ENCODE data around the gene FBXO40.

- TF ChIP-seq CTCF (IDR thresholded peaks at IDR 0.05; ENCODE audit: borderline replicate concordance, extremely low read depth, low read length, poor library complexity, severe bottlenecking), result peak; percentile 15
- TF ChIP-seq EZH2 (IDR thresholded peaks at IDR 0.05; ENCODE audit: borderline replicate concordance, low read depth, low read length, severe bottlenecking), result no peak
Measured at GRCh38 chr3:121660356-121661171, 67.4 kb downstream of the FBXO40 start, which contains the start of gene HCLS1.

Measured in DND-41 (cell line).